ENCODE results near the gene GATAD2A. TPM values are rescaled to one million over a fixed set of nuclear protein-coding genes. Genes with fewer than 3 reads are reported as not detected.
A peak's percentile ranks its signal among the peaks of the same experiment; 100 is the strongest.
"Not testable (repeated sequence)": the region's sequence is repeated elsewhere in the genome, so short reads cannot be mapped to it uniquely, and the experiment has no call there.

The GATAD2A gene
- total RNA-seq (2014; rRNA removed; shearing (Covaris generic)) = 99.6 and 101 TPM in 2 replicates

GRCh38 chr19:19404879-19405860, at the start of gene GATAD2A:
Gene GATAD2A, plus strand, starts transcription at chr19:19405675. Its CDS starts 59,671 bp downstream, at chr19:19465346.
- H3K4me1 ChIP-seq = peaks cover 21% of the 10 kb centered on the region
- H3K36me3 ChIP-seq = peaks cover 9% of the 10 kb centered on the region; the same call in 1 of the 2 replicates
- no peaks in the 10 kb centered on the region for H3K27me3 ChIP-seq
- peak; percentile 89 to 95 for DNase-seq
- H3K27ac ChIP-seq = peak within 1 kb of the TSS; percentile 74
- no peaks in the 10 kb centered on the region for H3K9me3 ChIP-seq (replicated peaks)
- peak within 1 kb of the TSS; percentile 95 for H3K4me3 ChIP-seq

GRCh38 chr19:19356500-19356899, 49.0 kb upstream of the GATAD2A start:
- H3K9me3 ChIP-seq (replicated peaks) = no peaks in the 10 kb centered on the region
- no peak overlapping the region for H3K27ac ChIP-seq
- no peak overlapping the region for H3K4me3 ChIP-seq
- H3K27me3 ChIP-seq = no peaks in the 10 kb centered on the region
- H3K4me1 ChIP-seq = no peaks in the 10 kb centered on the region
- no peak for DNase-seq
- peaks cover 8% of the 10 kb centered on the region for H3K36me3 ChIP-seq

- Histone ChIP-seq H3K4me1 (no peaks in the 10 kb centered on the region), H3K27ac (no peak overlapping the region), H3K36me3 (peaks cover 6% of the 10 kb centered on the region), H3K27me3 (no peaks in the 10 kb centered on the region), H3K4me3 (no peak overlapping the region), H3K9me3 (replicated peaks) (no peaks in the 10 kb centered on the region)
- peak in 1 of 2 experiments; percentile 21 for DNase-seq
Measured at GRCh38 chr19:19356901-19357566, 48.4 kb upstream of the GATAD2A start.

DNA sequence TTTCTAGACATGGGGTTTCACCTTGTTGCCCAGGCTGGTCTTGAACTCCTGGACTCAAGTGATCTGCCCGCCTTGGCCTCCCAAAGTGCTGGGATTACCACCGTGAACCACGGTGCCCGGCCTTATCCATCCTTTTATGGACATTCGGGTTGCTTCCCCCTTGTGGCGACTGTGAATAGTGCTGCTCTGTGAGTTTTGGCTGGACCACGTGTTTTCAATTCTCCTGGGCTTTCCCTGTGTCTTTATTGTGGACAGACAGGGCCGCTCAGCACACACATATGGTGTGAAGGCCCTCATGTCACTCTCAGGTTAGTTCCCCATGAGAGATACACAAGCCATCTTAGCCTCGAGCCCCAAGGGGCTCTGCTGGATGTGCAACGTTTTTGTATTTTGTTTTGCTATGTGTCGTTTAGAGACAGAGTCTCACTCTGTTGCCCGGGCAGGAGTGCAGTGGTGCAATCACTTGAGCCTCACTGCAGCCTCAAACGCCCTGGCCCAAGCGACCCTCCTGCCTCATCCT, 44.3 kb upstream of the GATAD2A start:
- Histone ChIP-seq H3K4me1 (peaks cover 4% of the 10 kb centered on the region; the same call in 1 of the 2 replicates), H3K27ac (no peak overlapping the region), H3K9me3 (replicated peaks) (no peaks in the 10 kb centered on the region), H3K4me3 (no peak overlapping the region), H3K36me3 (peaks cover 2% of the 10 kb centered on the region; the same call in 1 of the 2 replicates), H3K27me3 (no peaks in the 10 kb centered on the region)
- peak; percentile 87 to 95 for DNase-seq

DNA sequence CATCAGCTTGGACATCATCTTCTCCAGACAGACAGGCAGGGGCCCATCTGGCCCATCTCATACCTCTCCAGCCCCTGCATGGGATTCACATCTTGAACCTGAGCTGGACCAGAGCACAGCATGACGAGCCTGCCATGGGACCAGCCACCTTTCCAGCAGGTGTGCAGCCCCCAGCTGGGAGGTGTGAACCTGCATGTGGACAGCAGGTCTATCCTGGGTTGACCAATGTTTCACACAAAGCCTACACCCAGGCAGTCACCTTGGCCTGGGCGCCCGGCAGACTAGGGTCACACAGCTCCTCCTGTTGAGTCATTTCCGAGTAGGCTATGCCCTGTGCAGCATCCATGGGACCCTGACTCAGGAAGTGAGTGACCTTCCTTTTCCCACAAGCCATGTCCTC, 43.4 kb upstream of the GATAD2A start:
- DNase-seq = no peak
- Histone ChIP-seq H3K27me3 (no peaks in the 10 kb centered on the region), H3K27ac (no peak overlapping the region), H3K9me3 (replicated peaks) (no peaks in the 10 kb centered on the region), H3K4me3 (no peak overlapping the region), H3K36me3 (no peaks in the 10 kb centered on the region), H3K4me1 (peaks cover 4% of the 10 kb centered on the region; the same call in 1 of the 2 replicates)

DNA sequence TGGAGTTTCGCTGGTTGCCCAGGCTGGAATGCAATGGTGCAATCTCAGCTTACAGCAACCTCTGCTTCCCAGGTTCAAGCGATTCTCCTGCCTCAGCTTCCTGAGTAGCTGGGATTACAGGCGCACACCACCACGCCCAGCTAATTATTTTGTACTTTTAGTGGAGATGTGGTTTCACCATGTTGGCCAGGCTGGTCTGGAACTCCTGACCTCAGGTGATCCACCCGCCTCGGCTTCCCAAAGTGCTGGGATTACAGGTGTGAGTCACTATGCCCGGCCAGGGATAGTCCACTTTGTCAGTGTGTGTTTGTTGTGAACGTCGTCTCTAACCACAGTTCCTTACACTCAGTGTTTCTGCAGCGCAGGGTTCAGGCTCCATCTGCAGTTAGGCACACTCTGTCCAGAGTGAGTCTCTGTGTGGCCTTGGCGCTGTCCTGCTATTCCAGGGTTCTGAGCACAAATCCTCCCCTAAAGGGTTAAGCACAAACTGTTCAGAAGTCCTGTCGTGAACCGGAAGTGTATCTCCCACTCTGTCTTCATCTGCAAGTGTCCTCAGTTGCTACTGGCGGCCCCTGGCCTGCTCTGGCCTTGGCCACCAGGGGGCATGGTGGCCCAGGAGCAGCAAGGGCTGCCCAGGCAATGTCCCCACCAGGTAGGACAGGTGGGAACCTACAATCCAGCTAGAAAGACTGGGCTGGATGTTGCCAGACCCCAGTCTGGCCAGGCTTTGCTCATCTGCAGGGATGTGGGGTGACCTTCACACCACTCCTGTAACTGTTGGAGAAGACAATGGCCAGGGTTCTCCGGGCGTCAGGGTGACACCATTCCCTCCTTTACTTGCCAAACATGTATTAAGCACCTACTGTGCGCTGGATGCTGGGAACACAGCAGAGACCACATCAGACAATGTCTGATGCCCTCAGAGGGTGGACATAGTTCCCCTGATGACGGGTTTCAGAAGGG, 38.8 kb upstream of the GATAD2A start:
- DNase-seq = peak; percentile 78 to 89
- H3K27ac ChIP-seq = no peak overlapping the region

DNA sequence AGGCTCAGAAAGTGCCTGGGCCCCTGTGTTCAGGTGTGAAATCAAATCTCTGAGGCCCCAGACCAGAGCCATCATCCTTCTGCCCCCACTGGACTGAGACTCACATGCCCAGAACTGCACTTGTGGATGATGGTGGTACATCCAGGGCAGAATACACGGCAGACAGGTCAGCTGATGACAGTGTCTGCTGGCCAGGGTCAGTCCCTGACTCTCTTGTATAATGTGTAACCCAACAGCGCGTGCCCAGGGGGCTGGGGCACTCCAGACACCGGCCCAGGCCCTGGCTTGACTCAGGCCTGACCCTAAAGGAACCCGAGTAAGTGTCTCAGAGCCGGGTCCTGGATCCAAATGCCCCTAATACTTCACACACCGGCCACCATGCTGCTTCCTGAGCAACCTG, 37.4 kb upstream of the GATAD2A start:
- no peak overlapping the region for H3K4me3 ChIP-seq
- no peak overlapping the region for H3K27ac ChIP-seq
- DNase-seq = no peak
- no peaks in the 10 kb centered on the region for H3K9me3 ChIP-seq (replicated peaks)
- no peaks in the 10 kb centered on the region for H3K27me3 ChIP-seq
- H3K36me3 ChIP-seq = no peaks in the 10 kb centered on the region
- H3K4me1 ChIP-seq = peaks cover 4% of the 10 kb centered on the region; the same call in 1 of the 2 replicates

More for the DNA sequence above, 38.8 kb upstream of the GATAD2A start:
- Histone ChIP-seq H3K36me3 (no peaks in the 10 kb centered on the region), H3K9me3 (replicated peaks) (no peaks in the 10 kb centered on the region), H3K27me3 (no peaks in the 10 kb centered on the region), H3K4me1 (peaks cover 4% of the 10 kb centered on the region; the same call in 1 of the 2 replicates), H3K4me3 (no peak overlapping the region)

- no peaks in the 10 kb centered on the region for H3K9me3 ChIP-seq (replicated peaks)
- H3K27ac ChIP-seq = no peak overlapping the region
- H3K4me3 ChIP-seq = no peak overlapping the region
- no peak for DNase-seq
- no peaks in the 10 kb centered on the region for H3K36me3 ChIP-seq
- no peaks in the 10 kb centered on the region for H3K4me1 ChIP-seq
- no peaks in the 10 kb centered on the region for H3K27me3 ChIP-seq
Measured at GRCh38 chr19:19371059-19371458, 34.4 kb upstream of the GATAD2A start.

DNA sequence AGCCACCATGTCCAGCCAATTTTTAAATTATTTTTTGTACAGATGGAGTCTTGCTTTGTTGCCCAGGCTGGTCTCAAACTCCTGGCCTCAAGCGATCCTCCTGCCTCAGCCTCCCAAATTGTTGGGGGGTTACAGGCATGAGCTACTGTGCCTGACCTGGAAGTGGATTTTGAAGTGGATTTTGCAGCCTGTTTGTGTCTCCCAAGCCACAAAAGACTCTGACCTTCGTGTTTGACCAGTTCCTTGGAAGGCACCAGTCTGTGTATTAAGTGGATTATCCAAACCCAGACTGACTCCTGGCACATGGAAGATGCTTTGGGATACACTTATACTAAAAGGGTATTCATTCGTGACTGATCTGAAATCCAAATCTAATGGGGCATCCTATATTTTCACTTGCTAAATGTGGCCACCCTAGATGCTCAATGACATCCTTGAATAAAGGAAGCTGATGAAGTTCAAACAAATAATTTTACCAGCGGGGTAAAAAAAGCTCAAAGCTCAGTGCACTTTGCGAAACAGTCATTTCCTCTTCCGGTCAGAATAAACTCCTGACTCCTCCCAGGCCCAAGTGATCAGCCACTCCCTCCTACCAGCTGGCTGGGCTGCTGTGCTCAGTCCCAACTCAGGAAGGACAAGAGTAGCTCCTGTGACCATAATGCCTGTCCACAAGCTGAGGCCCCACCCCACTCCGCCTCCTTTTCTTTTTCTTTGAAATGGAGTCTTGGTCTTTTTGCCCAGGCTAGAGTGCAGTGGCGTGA, 32.6 kb upstream of the GATAD2A start:
- peak overlapping the region; percentile 49 for H3K4me3 ChIP-seq
- no peaks in the 10 kb centered on the region for H3K27me3 ChIP-seq
- H3K36me3 ChIP-seq = no peaks in the 10 kb centered on the region
- peak; percentile 70 to 78 for DNase-seq
- no peak overlapping the region for H3K27ac ChIP-seq
- no peaks in the 10 kb centered on the region for H3K9me3 ChIP-seq (replicated peaks)
- H3K4me1 ChIP-seq = no peaks in the 10 kb centered on the region

DNA sequence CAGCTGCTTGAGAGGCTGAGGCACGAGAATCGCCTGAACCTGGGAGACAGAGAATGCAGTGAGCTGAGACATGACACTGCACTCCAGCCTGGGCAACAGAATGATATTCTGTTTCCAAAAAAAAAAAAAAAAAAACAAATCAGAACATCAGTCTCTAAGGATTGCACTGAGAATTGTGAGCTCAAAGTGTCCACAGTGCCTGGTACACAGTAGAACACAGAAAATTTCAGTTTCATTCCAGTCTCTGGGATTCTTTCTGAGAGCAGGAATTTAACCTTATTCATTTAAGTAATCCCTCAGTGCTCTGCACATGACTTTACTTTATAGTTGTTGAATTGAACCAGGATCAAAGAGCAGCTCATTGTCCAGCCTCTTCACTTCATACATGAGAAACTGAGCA, 25.9 kb upstream of the GATAD2A start:
- Histone ChIP-seq H3K9me3 (replicated peaks) (no peaks in the 10 kb centered on the region), H3K36me3 (no peaks in the 10 kb centered on the region), H3K27me3 (no peaks in the 10 kb centered on the region), H3K27ac (no peak overlapping the region), H3K4me3 (no peak overlapping the region), H3K4me1 (0 out of 2 replicates have a peak, but pooled peaks cover 2% of the 10 kb centered on the region)
- no peak for DNase-seq

DNA sequence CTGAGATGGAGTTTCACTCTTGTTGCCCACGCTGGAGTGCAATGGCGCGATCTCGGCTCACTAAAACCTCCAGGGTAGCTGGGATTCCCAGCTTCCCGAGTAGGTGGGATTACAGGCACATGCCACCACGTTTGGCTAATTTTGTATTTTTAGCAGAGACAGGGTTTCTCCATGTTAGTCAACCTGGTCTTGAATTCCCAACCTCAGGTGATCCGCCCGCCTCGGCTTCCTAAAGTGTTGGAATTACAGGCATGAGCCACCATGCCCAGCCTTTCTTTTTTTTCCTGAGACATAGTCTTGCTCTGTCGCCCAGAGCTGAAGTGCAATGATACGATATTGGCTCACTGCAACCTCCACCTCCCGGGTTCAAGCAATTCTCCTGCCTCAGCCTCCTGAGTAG, 25.2 kb upstream of the GATAD2A start:
- H3K27me3 ChIP-seq; H3K36me3 ChIP-seq; DNase-seq; H3K4me1 ChIP-seq; H3K9me3 ChIP-seq (replicated peaks); H3K4me3 ChIP-seq; H3K27ac ChIP-seq: not testable (repeated sequence)

GRCh38 chr19:19381007-19381926, 24.2 kb upstream of the GATAD2A start:
- H3K27me3 ChIP-seq = no peaks in the 10 kb centered on the region

More at GRCh38 chr19:19381007-19381926, 24.2 kb upstream of the GATAD2A start:
- no peaks in the 10 kb centered on the region for H3K9me3 ChIP-seq (replicated peaks)
- H3K4me3 ChIP-seq = no peak overlapping the region
- H3K36me3 ChIP-seq = no peaks in the 10 kb centered on the region; the same call in 1 of the 2 replicates
- H3K27ac ChIP-seq = no peak overlapping the region
- 0 out of 2 replicates have a peak, but pooled peaks cover 2% of the 10 kb centered on the region for H3K4me1 ChIP-seq
- DNase-seq = no peak
